ENCODE measurements around the gene CALCB. TPM values are rescaled to one million over a fixed set of nuclear protein-coding genes. Genes with fewer than 3 reads are reported as not detected.

Gene CALCB
- total RNA-seq, 4 donors from 2014 or later: 0.42 to 0.90 TPM; not detected in 2

DNA sequence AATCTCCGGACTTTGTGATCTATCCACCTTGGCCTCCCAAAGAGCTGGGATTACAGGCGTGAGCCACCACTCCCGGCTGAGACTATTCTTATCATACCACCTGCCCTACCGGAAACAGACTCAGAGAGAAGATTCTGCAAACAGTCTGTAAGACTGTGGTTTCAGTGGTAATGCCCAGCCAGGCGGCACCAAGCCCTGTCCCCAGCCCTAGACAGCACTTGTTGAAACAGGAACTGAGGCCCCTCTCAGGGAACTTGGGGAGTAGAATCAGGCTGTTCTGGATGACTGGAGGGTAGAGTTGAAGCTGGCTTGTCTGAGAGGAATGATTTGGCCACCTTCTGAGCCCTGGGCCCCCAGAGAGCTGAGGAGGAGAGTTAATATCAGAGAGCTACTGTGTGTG, 40.0 kb downstream of the CALCB start:
- no peak for DNase-seq (ENCODE audit: low spot score in 2 of 2)
- Histone ChIP-seq H3K36me3 (no peaks in the 10 kb centered on the region), H3K27ac (peak overlapping the region in 2 of 4 donors; percentile 83 to 89), H3K27me3 (peaks cover 0 to 11% of the 10 kb centered on the region in 2 donors), H3K4me3 (no peak overlapping the region), H3K4me1 (peaks cover 0 to 37% (median 3%) of the 10 kb centered on the region in 4 donors), H3K9me3 (no peaks in the 10 kb centered on the region)
- TF ChIP-seq POLR2A (IDR thresholded peaks at IDR 0.05): no peak
- TF ChIP-seq EP300 (IDR thresholded peaks at IDR 0.05): no peak
- TF ChIP-seq, protein P1, sequence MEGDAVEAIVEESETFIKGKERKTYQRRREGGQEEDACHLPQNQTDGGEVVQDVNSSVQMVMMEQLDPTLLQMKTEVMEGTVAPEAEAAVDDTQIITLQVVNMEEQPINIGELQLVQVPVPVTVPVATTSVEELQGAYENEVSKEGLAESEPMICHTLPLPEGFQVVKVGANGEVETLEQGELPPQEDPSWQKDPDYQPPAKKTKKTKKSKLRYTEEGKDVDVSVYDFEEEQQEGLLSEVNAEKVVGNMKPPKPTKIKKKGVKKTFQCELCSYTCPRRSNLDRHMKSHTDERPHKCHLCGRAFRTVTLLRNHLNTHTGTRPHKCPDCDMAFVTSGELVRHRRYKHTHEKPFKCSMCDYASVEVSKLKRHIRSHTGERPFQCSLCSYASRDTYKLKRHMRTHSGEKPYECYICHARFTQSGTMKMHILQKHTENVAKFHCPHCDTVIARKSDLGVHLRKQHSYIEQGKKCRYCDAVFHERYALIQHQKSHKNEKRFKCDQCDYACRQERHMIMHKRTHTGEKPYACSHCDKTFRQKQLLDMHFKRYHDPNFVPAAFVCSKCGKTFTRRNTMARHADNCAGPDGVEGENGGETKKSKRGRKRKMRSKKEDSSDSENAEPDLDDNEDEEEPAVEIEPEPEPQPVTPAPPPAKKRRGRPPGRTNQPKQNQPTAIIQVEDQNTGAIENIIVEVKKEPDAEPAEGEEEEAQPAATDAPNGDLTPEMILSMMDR (IDR thresholded peaks at IDR 0.05): no peak
- WGBS, 2 donors: 69 to 86% methylated on average over 5 of the region's 5 CpGs

DNA sequence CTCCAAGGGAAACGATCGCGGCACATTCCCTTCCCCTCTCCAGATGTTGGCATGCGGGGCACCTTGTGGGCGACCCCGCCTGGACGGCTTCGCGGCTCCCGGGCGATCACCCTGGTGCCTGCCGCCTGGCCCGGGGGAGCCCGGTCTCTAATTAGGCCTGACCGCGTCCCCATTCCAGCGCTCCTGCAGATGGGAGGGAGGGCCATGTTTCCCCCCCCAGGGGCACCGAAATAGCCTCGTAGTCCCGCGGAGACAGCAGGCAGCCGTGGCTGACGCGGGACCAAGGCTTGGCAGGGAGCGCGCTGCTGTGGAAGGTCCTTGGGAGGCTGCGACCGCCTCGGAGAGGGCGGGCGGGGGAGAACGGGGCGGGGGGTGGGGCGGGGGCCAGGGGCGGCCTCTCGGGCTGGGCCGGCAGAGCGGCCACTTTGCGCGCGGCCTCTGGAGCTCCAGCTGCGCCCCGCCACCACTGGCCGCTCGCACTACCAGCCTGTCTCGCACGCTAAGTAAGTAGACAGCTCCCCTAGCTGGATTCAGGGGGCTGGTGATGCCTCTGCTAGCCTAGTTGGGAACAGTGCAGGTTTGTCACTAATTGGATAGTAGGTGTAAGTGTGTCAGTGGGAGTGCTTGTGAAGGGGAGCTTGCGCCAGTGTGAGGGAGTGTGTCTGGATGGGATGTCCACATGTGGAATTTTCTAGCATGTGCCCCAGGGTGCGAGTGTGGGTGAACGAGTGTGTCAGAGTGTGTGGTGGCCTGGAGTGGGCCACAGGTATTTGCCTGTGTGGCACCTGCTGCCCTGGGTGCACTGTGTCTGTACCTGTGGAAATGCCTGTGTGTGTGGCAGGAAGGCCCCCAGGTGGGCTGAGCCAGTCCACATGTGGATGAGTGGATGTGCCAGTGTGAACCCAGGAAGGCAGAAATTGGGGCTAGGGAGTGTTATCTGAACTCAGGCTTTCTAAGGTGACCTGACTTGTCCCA, 41.4 kb downstream of the CALCB start, which contains the start of gene INSC:
Gene INSC, plus strand, starts transcription at position 423 of the 975 bp plus-strand sequence. CDS start 34,252 bp downstream, outside the sequence.
- H3K27me3 ChIP-seq: peaks cover 0 to 11% of the 10 kb centered on the region in 2 donors
- peak within 1 kb of the TSS; percentile 52 to 89 (median 76) for H3K27ac ChIP-seq
- DNase-seq (ENCODE audit: low spot score in 2 of 2): no peak
- no peaks in the 10 kb centered on the region for H3K36me3 ChIP-seq
- no peaks in the 10 kb centered on the region for H3K9me3 ChIP-seq
- 5 to 11% methylated on average over 22 to 41 of the region's 50 CpGs for WGBS, 2 donors
- peaks cover 0 to 42% (median 9%) of the 10 kb centered on the region in 4 donors for H3K4me1 ChIP-seq
- TF ChIP-seq POLR2A (IDR thresholded peaks at IDR 0.05) (no peak), EP300 (IDR thresholded peaks at IDR 0.05) (no peak)
- TF ChIP-seq, protein P1 (IDR thresholded peaks at IDR 0.05): no peak
- peak within 1 kb of the TSS; percentile 19 to 54 (median 35) for H3K4me3 ChIP-seq

DNA sequence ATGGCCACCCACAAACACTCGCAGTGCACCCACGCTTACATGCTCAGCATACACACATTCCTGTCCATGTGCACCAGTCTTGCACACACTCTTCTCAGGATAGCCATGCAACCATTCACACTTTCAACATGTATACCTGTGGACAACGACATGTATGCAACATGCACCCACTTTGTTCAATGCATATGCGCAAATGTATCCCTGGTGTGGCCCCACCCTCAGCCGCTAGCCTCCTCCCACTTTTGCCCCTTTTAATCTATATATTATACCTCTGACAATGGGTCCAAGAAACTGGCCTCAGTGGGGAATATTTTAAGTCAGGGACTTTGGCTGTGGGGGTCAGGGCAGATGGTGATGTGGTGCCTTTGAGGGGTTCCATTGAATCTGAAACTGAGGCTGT, 42.3 kb downstream of the CALCB start:
- Histone ChIP-seq H3K36me3 (no peaks in the 10 kb centered on the region), H3K4me3 (peak overlapping the region in 3 of 4 donors; percentile 19 to 54 (median 33)), H3K4me1 (peaks cover 0 to 45% (median 12%) of the 10 kb centered on the region in 4 donors), H3K9me3 (no peaks in the 10 kb centered on the region), H3K27me3 (peaks cover 0 to 11% of the 10 kb centered on the region in 2 donors), H3K27ac (peak overlapping the region in 2 of 4 donors; percentile 83 to 89)
- 56 to 58% methylated on average over 5 of the region's 5 CpGs for WGBS, 2 donors
- no peak for DNase-seq (ENCODE audit: low spot score in 2 of 2)
- no peak for TF ChIP-seq EP300 (IDR thresholded peaks at IDR 0.05)

DNA sequence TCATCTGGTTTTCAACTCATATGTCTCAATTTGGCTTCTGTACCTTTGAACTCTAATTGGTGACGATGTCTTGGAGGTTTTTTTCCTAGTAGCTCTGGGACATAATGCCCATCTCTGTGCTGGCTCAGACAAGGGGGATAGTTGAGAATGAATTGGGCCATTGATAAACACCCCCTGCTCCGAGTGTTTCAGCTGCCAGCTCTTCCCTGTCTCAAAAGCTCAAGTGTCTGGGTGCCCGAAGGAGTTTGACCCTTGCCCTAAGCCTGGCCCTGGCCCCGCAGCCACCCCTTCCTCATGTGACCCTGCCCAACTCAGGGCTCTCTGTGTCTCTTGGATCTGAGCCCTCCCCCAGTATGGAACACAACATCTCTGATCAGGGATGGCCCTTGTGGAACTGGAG, 44.4 kb downstream of the CALCB start:
- no peak for DNase-seq (ENCODE audit: low spot score in 2 of 2)
- 55 to 59% methylated on average over 3 to 4 of the region's 4 CpGs for WGBS, 2 donors
- peak in 1 of 2 donors; percentile 57 for TF ChIP-seq EP300 (IDR thresholded peaks at IDR 0.05)
- TF ChIP-seq, protein P1 (IDR thresholded peaks at IDR 0.05): no peak
- peaks cover 0 to 39% (median 12%) of the 10 kb centered on the region in 4 donors for H3K4me1 ChIP-seq
- peaks cover 0 to 11% of the 10 kb centered on the region in 2 donors for H3K27me3 ChIP-seq
- H3K27ac ChIP-seq: peak overlapping the region in 2 of 4 donors; percentile 53 to 61
- H3K36me3 ChIP-seq: no peaks in the 10 kb centered on the region
- no peaks in the 10 kb centered on the region for H3K9me3 ChIP-seq
- no peak overlapping the region for H3K4me3 ChIP-seq

DNA sequence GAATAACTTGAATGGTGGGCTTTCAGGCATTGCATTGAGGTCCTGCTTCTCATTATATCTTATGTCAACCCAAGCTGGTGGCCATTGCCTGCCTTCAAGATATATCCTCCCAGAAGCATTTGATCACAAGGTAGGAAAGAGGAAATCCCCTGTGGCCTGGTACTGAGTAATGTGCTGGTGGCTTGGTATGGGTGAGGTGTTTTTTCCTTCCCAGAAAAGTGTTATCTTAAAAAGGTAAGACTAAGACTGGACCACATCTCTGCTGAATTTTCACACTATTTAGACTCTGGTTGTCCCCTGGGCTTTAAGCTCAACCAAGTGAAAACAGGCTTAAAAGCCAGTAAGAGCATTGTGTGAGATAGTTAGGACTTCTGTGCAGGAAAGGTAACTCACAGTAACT, 45.0 kb downstream of the CALCB start:
- H3K9me3 ChIP-seq: no peaks in the 10 kb centered on the region
- TF ChIP-seq EP300 (IDR thresholded peaks at IDR 0.05) (no peak), POLR2A (IDR thresholded peaks at IDR 0.05) (no peak)
- H3K36me3 ChIP-seq: no peaks in the 10 kb centered on the region
- H3K27ac ChIP-seq: peak overlapping the region in 2 of 4 donors; percentile 52 to 60
- H3K27me3 ChIP-seq: peaks cover 0 to 11% of the 10 kb centered on the region in 2 donors
- H3K4me1 ChIP-seq: peaks cover 0 to 39% (median 12%) of the 10 kb centered on the region in 4 donors
- no peak for DNase-seq (ENCODE audit: low spot score in 2 of 2)
- no peak overlapping the region for H3K4me3 ChIP-seq

DNA sequence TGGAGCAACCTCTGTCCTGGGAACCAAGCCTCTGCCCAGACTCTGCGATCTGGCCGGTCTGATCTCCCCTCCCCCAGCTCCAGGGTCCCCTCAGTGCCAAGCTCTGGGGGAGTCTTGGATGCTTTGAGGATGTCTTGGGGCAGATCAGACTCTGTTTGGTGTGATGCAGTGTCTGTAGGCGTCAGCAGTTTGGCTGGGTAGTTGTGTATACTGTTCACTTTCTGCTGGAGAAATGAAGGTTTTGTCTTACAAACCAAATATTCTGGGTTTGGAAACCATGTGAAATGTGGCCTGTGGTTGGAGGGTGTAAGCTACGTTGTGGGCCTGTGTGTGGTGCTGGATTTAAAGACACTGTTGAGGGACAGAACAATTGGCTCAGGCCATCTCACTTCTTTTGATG, 46.0 kb downstream of the CALCB start:
- peaks cover 0 to 11% of the 10 kb centered on the region in 2 donors for H3K27me3 ChIP-seq
- peak overlapping the region in 2 of 4 donors; percentile 52 to 60 for H3K27ac ChIP-seq
- H3K4me1 ChIP-seq: peaks cover 0 to 39% (median 12%) of the 10 kb centered on the region in 4 donors
- H3K4me3 ChIP-seq: no peak overlapping the region
- no peak for DNase-seq (ENCODE audit: low spot score in 2 of 2)
- no peaks in the 10 kb centered on the region for H3K36me3 ChIP-seq
- 36 to 64% methylated on average over 4 of the region's 4 CpGs for WGBS, 2 donors
- TF ChIP-seq POLR2A (IDR thresholded peaks at IDR 0.05) (no peak), EP300 (IDR thresholded peaks at IDR 0.05) (no peak)
- TF ChIP-seq, protein P1 (IDR thresholded peaks at IDR 0.05): no peak
- no peaks in the 10 kb centered on the region for H3K9me3 ChIP-seq

Measured in tibial nerve (tissue), 4 donors.